Effector memory CD4-positive, alpha-beta T cell (primary cell): ENCODE data around the gene PLS1.

ENCODE experiments used
- DNase-seq, 3 donors: peaks; one replicate each; pipeline ENCODE4 v3.0.0-alpha.2; 2020
- H3K27ac ChIP-seq: 2 replicates; pipeline ENCODE4 v1.7.0; 2013; ENCODE audit warnings: mild to moderate bottlenecking, low read length, moderate library complexity; ENCODE audit not compliant: insufficient read depth, poor library complexity, severe bottlenecking
- H3K27me3 ChIP-seq: replicated peaks from 2 replicates; pipeline ENCODE4 v1.7.0; 2013; ENCODE audit warnings: mild to moderate bottlenecking, low read length; ENCODE audit not compliant: insufficient read depth, control insufficient read depth, poor library complexity, severe bottlenecking
- H3K36me3 ChIP-seq: 2 replicates; pipeline ENCODE4 v1.7.0; 2013; ENCODE audit warnings: mild to moderate bottlenecking, low read length, moderate library complexity; ENCODE audit not compliant: control insufficient read depth, insufficient read depth
- H3K4me1 ChIP-seq: 2 replicates; pipeline ENCODE4 v1.7.0; 2013; ENCODE audit warnings: low read length, mild to moderate bottlenecking; ENCODE audit not compliant: control insufficient read depth, insufficient read depth, poor library complexity, severe bottlenecking
- H3K4me3 ChIP-seq: 2 replicates; pipeline ENCODE4 v1.7.0; 2013; ENCODE audit warnings: low read length, low read depth, mild to moderate bottlenecking; ENCODE audit not compliant: insufficient read depth, poor library complexity, severe bottlenecking
- H3K9me3 ChIP-seq: 2 replicates; pipeline ENCODE4 v1.7.0; 2013; ENCODE audit warnings: mild to moderate bottlenecking, low read length, moderate library complexity; ENCODE audit not compliant: control insufficient read depth

The PLS1 gene

GRCh38 chr3:142628801-142629200 is 32.6 kb downstream of the PLS1 start:
- H3K27me3 ChIP-seq: no peaks in the 10 kb centered on the region
- no peak for DNase-seq
- H3K4me1 ChIP-seq: no peaks in the 10 kb centered on the region
- H3K36me3 ChIP-seq: no peaks in the 10 kb centered on the region
- no peak overlapping the region for H3K27ac ChIP-seq
- no peak overlapping the region for H3K4me3 ChIP-seq
- H3K9me3 ChIP-seq: no peaks in the 10 kb centered on the region

DNA sequence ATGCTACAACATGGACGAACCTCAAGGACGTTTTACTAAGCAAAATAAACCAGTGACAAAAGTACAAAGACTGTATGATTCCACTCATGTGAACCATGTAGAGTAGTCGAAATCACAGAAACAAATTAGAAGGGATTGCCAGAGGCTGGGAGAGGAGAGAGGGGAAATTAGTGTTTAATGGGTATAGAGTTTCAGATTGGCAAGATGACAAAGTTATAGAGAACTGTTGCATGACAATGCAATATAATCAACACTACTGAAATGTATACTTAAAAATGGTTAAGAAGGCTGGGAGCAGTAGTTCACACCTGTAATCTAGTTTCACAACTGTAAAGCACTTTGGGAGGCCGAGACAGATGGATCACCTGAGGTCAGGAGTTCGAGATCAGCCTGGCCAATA is 36.9 kb downstream of the PLS1 start:
- DNase-seq: no peak
- Histone ChIP-seq H3K9me3 (no peaks in the 10 kb centered on the region), H3K27ac (no peak overlapping the region), H3K27me3 (no peaks in the 10 kb centered on the region), H3K4me3 (no peak overlapping the region), H3K36me3 (no peaks in the 10 kb centered on the region), H3K4me1 (no peaks in the 10 kb centered on the region)

DNA sequence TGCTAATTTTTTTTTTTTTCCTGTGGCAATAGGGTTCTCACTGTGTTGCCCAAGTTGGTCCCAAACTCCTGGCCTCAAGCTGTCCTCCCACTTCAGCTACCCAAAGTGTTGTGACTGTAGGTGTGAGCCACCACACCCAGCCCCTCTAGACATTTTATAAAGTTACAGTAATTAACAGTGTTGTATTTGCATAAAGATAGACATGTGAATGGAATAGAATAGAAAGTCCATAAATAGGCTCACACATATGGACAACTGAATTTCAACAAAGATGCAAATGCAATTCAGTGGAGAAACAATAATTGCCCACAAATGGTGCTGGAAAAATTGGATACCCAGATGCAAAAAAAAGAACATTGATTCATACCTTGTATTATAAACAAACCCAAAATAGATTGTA is 39.9 kb downstream of the PLS1 start:
- Histone ChIP-seq H3K36me3 (no peaks in the 10 kb centered on the region), H3K4me3 (no peak overlapping the region), H3K4me1 (no peaks in the 10 kb centered on the region), H3K27me3 (no peaks in the 10 kb centered on the region), H3K27ac (no peak overlapping the region), H3K9me3 (no peaks in the 10 kb centered on the region)
- DNase-seq: no peak

DNA sequence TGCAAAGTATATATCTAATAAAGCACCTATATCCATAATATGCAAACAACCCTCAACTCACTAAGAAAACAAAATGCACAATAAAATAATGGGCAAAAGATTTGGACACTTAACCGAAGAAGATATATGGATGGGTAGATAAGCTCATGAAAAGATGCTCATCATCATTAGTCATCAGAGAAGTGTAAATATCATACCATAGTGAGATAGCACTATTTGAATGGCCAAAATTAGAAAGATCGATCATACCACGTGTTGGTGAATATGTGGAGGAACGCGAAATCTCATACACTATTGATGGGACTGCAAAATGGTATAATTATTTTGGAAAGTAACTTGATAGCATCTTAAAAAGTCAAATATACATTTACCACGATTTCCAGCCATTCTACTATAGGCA is 40.5 kb downstream of the PLS1 start:
- Histone ChIP-seq H3K4me3 (no peak overlapping the region), H3K27ac (no peak overlapping the region), H3K4me1 (no peaks in the 10 kb centered on the region), H3K27me3 (no peaks in the 10 kb centered on the region), H3K36me3 (no peaks in the 10 kb centered on the region), H3K9me3 (no peaks in the 10 kb centered on the region)
- no peak for DNase-seq

DNA sequence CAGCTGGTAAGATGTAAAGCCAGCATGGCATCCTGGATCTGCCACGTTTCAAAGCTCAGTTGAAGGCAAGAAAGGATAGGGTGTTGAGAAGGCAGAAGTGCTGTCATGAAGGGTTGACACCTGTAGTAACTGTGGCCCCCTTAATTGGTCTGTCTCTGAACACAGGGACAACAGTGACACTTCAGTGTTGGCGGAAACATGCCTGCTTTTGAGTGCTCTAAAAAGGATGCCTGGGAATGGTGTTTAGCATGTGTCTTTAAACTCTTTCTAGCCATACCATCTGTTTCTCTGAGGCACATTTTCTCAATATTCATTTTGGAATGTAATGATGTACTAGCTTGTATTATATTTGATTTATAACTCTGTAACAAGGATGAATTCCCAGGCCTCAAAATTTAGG is 42.1 kb downstream of the PLS1 start:
- no peaks in the 10 kb centered on the region for H3K27me3 ChIP-seq
- no peaks in the 10 kb centered on the region for H3K4me1 ChIP-seq
- H3K27ac ChIP-seq: no peak overlapping the region
- H3K9me3 ChIP-seq: no peaks in the 10 kb centered on the region
- H3K36me3 ChIP-seq: no peaks in the 10 kb centered on the region
- H3K4me3 ChIP-seq: no peak overlapping the region
- no peak for DNase-seq

GRCh38 chr3:142641504-142641903 is 45.3 kb downstream of the PLS1 start:
- Histone ChIP-seq H3K27me3 (no peaks in the 10 kb centered on the region), H3K4me3 (no peak overlapping the region), H3K36me3 (no peaks in the 10 kb centered on the region), H3K4me1 (no peaks in the 10 kb centered on the region), H3K27ac (no peak overlapping the region), H3K9me3 (no peaks in the 10 kb centered on the region)
- no peak for DNase-seq

DNA sequence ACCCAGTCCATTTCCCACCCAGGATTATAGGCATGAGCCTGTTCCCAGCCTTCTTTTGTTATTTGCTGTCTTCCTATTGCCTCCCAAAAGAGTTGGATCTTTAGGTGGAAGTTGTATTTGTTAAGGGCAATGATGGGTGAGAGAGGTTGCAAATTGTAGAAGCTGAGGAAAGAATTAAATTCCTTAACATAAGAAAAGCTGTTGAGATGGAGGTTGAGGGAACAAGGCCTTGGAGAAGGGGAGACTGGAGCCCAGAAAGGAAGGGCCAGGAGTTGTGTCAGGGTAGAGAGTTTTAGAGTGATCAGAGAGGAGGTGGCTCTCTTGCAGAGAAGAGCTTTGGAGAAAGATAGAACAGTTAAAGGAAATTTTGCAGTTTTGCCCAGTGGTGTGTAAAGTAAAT is 46.8 kb downstream of the PLS1 start:
- Histone ChIP-seq H3K4me3 (no peak overlapping the region), H3K36me3 (no peaks in the 10 kb centered on the region), H3K9me3 (no peaks in the 10 kb centered on the region), H3K27ac (no peak overlapping the region), H3K4me1 (no peaks in the 10 kb centered on the region), H3K27me3 (no peaks in the 10 kb centered on the region)
- no peak for DNase-seq

DNA sequence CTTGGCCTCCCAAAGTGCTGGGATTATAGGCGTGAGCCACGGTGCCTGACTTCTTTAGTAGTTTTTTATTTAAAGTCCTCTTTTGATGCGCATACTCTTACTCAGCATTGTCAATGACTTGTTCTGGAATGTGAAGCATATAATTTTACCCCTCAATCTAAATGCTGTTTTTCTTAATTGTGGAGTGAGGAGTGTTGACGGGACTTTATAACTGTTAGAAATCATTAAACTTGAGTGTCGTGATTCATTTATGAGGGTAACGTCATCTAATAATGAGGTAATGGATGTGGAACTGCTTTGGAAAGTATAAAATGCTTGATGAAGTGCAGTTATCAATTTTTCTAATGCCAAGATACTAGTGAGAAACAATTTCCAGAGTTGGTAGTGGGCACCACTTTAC is 48.3 kb downstream of the PLS1 start:
- no peak overlapping the region for H3K27ac ChIP-seq
- no peaks in the 10 kb centered on the region for H3K36me3 ChIP-seq
- no peaks in the 10 kb centered on the region for H3K9me3 ChIP-seq
- H3K4me3 ChIP-seq: no peak overlapping the region
- no peak for DNase-seq
- no peaks in the 10 kb centered on the region for H3K4me1 ChIP-seq
- H3K27me3 ChIP-seq: no peaks in the 10 kb centered on the region

DNA sequence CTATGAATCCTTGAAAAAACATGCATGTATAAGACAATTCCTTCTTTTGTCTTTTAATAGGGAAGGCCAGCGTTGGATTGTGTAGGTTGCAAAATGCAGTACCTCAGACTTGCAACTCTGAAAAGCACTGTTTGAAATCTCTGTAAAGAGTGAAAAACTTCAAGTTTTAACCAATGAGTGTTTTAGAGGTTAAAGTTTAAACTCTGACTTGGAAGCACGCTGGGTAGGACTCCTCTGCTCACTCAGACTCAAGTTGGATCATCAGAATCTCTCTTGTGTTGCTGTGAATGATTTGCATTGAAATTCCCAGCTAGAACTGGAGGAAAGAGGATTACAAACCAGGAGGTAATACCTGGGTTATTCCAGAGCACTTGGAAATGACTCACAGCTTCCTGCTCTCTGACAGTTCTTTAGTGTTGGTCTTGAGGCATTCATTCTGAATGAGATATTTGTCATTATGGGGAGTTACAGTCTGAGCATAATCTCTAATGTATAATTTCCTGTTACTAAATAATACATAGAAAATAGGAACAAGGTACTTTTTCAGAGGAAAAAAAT is 49.1 kb downstream of the PLS1 start:
- no peak overlapping the region for H3K4me3 ChIP-seq
- no peaks in the 10 kb centered on the region for H3K9me3 ChIP-seq
- no peaks in the 10 kb centered on the region for H3K36me3 ChIP-seq
- no peaks in the 10 kb centered on the region for H3K4me1 ChIP-seq
- H3K27ac ChIP-seq: no peak overlapping the region
- H3K27me3 ChIP-seq: no peaks in the 10 kb centered on the region
- DNase-seq: no peak

GRCh38 chr3:142646020-142646785 is 50.0 kb downstream of the PLS1 start:
- no peak for DNase-seq
- H3K4me3 ChIP-seq: no peak overlapping the region
- no peaks in the 10 kb centered on the region for H3K4me1 ChIP-seq
- H3K27me3 ChIP-seq: no peaks in the 10 kb centered on the region
- H3K36me3 ChIP-seq: no peaks in the 10 kb centered on the region
- no peak overlapping the region for H3K27ac ChIP-seq
- H3K9me3 ChIP-seq: no peaks in the 10 kb centered on the region
